Measurements from ENCODE around the gene PRDM15.
A peak's percentile ranks its signal among the peaks of the same experiment; 100 is the strongest.

PRDM15 gene

DNA sequence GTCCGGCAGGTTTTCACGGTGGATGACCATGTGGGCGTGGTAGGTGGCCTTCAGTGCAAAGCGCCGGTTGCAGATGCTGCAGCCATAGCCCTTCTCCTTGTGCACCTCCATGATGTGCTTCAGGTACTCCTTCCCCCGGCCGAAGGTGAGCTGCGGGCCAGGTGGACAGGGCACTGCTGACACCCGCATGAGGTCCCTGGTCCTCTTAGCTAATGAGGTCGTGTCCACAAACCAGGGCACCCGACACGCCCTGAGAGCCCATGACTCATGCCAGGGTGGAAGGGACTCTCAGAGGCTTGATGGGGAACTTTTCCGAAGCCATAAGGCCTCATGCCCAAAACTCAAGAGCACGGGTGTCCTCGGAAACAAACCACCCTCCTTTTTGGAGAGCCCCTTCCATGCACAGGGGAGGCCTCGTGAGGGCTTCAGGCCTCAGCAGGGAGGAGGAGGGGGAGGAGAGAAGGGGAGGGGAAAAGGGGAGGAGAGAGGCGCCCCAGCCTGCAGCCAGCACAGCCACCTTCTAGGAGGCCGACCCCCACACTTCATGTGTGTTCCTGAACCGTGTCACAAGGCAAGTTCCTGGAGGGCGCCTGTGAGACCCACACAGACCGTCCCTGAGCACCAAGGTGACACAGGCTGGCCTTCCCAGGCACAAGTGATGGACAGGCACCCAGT lies 57.9 kb downstream of the PRDM15 start:
- no peak for DNase-seq

DNA sequence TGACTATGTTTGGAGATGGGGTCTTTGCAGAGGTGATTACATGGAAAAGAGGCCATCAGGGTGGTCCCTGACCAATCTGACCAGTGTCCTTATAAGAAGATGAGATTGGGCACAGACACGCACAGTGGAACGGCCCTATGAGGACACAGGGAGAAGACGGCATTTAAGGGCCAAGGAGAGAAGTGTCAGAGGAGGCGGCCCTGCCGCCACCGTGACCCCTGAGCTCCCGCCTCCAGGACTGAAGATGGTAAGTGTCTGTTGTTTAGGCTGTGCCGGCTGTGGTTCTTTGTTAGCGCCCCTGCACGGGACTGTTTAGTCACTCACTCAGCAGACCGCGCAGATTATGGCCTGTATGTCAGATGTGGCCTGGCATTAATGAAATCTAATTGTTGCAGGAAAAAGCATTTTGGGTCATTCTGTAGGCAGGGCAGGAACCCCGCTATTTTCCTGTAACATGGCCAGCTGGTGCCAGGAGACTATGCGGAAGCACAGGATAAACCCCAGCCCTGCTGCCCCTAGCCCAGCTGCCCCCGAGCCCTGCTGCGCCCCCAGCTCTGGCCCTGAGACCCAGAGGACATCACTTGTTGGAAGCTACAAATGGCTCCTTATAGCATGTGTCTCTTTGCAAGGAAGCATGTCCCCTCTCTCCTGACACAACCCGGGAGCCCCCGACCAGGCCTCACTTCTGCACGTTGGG lies 58.6 kb downstream of the PRDM15 start:
- no peak for DNase-seq

DNA sequence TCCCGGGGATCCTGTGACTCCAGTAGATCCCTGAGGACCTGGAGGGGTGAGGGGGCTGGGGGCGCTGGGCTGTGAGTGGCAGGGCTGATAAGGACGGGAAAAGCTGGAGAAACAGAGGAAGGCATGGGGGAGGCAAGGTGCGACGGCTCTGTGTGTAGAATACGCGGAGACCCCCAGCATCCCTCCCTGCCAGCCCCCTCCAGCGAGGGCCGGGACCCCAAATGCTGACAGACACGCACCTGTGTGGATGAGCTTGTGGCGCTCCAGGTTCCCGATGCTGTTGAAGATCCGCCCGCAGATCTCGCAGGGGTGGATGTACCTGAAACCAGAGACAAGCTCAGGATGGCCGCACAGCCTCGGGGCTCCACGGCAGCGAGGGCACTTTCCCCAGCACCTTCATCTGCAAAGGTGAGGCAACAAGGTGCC lies 59.3 kb downstream of the PRDM15 start:
- DNase-seq, result no peak

DNA sequence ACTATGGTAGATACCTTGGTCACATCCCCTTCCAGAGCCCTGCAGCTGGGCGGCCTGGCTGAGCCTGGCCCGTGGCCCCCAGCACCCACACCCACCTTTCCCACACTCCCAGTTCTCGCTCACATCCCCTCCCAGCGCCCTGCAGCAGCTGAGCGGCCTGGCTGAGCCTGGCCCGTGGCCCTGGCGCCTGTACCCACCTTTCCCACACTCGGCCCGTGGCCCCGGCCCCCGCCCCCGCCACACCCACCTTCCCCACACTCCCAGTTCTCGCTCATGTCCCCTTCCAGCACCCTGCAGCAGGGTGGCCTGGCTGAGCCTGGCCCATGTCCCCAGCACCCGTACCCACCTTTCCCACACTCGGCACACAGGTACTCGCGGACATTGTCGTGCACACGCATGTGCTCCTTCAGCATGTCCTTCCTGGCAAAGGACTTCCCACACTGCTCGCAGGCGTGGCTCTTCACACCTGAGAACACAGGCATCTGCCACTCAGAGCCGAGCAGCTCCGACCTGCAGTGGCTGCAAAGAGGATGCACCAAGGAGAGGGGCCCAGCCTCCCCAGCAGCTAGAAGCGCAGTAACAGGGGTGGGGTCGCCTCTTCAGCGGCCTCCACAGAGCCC lies 59.8 kb downstream of the PRDM15 start:
- no peak for DNase-seq

DNA sequence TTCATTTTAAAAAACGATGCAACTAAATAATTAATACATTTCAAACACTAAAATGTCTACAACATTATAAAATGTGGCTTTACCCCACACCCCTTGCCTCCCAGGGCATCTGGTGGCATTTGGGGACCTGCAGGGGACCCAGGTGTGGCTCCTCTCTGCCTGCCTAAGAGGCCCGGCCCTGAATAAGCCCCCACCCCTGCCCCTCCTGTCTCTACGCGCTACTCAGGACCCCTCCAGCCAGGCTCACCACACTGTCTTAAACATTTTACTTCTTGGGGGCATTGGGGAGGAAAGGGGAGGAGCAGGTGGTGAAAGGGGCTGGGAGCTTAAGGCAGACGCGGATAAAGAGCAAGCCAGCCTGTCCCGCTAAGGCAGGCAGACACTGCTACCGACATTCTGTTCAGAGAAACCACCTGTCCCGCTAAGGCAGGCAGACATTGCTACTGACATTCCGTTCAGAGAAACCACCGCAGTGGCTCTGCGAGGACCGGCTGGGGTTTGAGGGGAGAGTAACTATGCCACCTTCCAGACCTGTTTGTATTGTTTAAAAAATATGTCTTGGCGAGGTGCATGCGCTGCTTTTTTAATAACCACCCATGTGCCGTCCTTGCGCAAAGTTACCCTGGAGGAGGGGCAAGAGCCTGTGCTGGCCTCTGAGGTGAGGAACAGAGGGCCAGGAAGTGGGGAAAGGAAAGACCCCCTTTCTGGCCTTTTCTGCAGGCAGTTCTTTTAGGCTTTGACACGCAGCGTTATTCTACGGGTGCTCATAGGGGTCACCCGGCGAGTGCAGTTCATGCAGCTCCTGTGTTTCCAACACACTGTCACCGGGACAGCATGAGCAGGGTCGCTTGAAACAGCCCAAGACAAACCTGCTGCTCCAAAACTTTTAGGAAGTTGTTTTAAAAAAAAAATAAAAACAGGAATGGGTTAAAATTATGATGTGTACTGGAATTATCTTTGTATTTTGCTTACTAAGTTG lies 61.0 kb downstream of the PRDM15 start:
- DNase-seq, result no peak

DNA sequence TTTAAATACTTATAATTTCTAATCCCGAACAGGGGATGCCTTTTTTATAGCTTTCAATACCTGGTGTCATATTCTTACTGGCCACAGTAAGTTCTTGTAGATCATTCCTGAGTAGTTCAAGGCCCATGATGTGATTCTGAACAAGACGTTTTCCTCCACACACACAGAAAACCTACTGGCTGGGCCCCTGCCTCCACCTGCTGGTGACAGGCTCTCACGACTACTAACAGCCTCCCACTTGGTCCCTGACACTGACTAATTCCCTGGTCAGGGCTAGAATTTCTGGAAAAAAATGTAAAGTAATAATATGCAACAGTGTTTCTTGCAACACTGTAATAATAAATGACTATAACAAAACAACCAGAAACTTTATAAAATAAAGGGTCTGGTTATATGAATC lies 61.9 kb downstream of the PRDM15 start:
- no peak for DNase-seq

DNA sequence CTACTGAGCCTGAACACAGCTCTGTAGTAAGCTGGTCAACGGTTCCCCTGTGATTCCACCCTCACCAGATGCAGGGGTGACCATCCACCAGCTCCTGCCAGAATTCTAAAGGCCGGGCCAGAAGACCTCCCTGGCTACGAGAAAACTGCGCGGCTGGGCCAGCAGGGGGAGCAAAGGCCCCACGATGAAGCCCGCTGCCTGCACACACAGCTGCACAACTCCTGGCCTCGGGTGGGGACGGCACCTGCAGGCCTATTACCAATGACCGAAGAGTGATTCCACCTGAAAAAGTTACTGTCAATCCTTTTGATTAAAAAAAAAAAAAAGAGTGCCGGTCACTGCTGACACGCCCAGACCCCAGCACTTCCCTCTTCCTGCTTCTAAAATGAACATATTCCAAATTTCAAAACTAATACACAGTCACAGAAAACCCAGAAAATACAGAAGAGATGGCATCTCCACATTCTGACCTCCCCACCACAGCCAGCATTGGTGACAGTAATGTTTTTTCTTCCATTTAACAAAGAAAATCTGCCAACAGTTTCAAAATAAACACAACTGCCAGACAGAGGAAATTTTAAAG lies 62.5 kb downstream of the PRDM15 start:
- peak; percentile 42 for DNase-seq

DNA sequence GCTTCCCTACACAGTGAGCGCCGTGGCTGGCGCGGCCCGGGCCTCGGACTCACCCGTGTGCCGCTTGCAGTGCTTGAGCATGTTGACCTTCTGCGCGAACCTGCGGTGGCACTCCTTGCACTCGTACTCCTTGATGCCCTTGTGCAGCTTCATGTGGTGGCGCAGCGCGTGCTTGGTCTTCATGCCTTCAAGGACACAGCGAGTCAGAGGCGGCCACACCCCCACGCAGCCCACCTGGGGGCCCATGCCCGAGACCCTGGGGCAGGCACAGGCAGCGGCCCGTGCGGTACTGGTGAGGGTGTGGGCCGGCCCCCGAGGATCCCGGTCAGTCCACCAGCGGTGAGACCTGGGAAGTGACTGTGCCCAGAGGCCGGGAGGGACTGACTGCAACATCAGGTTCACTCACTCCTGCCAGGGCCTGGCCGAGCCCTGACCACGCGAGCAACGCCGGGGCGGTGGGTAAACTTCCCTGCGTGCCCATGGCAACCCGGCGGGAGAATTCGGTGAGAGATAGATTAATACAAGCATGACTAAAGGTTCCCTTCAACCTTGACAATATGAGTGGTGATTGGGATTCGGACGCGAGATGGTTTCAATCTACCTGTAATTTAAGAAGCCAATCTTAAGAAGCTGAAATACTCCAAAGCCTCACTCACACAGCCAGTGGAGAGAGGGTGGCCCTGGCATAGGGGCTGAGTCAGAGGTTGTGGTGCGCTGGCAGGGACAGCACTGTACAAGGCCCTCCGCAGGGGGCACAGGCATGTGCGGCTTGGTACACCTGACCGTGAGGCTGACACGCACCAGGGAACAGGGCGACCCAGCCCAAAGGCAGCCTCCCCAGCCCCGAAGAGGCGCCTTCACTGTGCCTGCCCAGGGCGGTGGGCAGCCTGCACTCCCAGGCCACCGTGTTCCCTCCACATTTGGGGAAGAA lies 63.2 kb downstream of the PRDM15 start:
- DNase-seq, result no peak

DNA sequence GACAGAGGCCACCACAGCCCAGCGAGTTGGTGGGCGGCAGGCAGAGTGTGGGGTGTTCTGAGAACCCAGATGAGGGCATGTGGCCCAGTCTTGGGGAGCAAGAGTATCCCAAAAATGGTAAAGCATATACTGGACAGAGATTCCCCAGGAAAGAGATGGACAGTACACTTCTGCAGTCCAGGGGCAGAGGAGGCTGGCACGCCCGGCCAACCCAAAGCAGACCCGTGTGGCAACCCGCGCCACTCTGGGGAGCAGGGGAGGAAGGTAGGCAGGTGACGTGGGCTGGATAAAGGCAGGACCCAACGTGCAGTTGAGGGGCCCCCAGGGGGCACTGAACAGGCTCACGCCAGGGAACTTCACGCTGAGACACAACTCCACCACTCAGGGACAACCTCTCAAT lies 65.9 kb downstream of the PRDM15 start:
- DNase-seq, result no peak

DNA sequence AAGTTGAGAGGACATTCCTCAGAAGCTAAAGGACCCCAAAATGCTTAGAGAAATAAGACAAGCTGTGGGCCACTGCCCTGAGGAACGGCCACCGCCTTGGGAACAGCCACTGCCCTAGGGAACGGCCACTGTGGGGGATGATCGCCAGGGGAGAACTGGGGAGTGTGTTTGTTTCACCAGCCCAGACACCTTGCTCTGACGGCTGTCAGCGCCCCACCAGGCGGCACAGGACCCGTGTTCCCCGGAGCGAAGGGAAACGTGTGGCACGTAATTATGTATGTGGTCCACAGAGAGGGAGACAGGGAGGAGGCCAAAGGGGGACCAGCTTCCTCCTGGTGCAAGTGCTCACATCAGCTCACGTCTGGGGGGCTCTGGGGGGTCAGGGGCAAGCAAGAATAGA lies 66.5 kb downstream of the PRDM15 start:
- no peak for DNase-seq

DNA sequence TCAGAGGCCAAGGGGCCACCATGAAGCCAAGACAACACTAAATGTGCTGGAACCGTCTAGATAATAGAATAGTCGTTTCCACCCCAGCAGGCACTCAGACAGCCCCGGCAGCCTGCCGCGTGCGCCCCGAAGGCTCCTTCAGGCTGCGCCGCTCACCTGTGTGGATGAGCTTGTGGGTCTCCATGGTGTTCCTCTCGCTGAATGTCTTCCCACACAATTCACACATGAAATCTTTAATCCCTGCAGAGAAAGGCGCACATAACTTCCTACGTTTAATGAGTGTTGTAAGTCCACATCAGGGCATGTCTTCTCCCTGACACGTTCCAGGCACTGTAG lies 68.6 kb downstream of the PRDM15 start:
- no peak for DNase-seq

DNA sequence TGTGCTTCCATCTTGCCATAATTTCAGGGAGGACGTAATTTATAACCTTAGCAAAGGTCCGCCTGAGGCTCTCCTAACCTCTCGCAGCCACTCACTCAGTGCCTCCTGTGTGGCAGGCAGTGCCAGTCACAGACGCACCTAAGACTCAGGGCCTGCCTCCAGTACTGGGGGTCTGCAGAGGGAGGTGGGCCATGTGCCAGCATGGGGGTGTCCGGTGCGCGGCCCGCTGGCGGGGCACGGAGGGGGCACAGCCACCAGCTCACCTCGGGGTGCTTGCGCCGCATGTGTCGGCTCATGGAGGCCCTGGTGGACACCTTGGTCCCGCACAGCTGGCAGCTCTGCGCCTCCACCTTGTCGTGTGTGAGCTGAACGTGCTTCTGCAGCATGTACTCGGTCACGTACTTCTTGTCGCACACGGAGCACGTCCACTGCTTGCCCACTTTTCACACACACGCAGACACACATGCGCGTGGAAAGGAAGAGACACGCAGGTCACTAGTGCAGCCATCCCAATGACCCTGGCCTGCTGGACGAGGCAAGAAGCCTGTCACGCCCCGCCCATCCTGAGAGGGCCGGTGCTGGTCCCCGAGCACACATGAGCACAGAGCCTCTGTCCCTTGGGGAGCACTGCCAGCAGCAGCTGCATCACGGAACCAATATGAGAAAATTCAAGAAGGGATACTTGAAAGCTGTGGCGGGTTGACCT lies 69.1 kb downstream of the PRDM15 start:
- DNase-seq, result no peak

DNA sequence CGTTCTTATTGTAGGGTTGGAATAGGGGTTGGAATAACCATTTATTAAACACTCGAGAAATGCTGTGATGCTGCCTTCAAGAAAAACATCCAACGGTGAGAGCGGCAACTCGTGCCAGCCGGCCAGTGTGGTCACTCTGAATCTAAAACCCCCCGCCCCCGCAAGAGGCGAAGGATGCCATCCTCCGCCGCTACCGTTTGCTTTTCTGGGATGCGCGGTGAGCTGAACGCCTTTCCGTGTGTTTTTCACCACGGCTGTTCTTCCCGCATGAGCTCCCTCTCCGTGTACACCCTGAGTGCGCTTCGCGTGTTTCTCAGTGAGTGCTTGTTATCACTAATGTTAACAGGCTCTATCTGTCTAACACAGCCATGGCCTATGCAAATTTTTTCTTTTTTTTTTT lies 70.3 kb downstream of the PRDM15 start:
- DNase-seq, result no peak

DNA sequence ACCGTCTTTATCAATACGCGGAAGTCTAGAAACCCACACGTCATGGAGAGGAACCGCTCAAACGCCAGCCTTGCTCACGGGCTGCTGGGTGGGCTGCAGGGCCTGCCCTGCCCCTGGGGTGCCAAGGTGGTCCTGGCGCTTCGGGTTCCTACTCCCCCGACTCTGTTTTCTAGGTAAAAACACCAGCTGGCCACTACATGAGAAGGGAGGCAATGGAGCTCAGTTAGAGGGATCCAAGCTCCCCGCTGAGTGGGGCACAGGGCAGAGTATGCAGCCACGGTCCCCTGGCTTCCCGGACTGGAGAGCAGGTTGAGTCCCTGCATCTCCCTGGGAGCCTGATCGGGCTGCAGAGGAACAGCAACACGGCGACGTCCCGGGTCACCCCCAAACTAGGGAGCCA lies 71.0 kb downstream of the PRDM15 start:
- no peak for DNase-seq

DNA sequence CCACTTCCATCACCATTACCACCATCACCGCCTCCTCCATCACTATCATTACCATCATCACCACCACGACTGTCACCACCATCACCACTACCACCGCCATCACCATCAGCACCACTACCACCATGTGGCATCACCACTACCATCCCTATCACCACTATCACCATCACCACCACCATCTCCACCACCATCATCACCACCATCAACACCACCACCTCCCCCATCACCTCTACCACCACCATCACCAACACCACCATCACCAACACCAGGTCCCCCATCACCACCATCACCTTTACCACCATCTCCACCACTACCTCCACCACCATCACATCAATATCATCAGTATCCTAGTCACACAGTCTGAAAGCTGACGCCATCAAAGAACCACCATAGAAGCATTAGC lies 72.4 kb downstream of the PRDM15 start:
- DNase-seq, result no peak

DNA sequence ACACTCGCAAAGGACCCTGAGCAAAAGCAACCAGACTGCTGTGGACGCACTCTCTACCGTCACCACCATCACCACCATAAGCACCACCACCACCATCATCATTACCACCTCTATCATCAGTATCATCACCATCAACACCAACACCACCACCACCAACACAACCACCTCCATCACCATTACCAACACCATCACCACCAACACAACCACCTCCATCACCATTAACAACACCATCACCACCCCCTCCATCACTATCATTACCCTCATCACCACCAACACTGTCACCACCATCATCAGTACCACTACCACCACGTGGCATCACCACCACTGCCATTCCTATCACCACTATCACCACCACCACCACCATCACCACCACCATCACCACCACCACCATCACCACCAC lies 73.5 kb downstream of the PRDM15 start:
- no peak for DNase-seq

DNA sequence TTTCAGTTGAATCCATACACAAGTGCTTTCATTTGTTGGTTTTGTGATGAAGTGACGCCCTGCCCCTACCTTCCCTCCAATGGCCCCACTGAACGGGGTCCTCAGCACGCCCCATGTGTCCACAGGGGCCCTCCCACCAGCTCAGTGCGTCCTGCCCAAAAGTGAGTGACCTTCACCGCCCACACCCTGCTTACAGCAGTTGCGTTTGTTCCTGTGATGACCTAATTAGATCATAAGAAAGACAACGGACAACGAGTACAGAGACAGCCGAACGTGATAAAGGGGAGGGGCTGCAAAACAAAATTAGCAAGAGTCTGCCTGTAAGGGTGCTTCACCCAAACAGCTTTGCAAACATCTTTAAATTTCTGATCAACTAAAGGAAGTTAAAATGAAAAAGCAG lies 74.1 kb downstream of the PRDM15 start:
- no peak for DNase-seq

DNA sequence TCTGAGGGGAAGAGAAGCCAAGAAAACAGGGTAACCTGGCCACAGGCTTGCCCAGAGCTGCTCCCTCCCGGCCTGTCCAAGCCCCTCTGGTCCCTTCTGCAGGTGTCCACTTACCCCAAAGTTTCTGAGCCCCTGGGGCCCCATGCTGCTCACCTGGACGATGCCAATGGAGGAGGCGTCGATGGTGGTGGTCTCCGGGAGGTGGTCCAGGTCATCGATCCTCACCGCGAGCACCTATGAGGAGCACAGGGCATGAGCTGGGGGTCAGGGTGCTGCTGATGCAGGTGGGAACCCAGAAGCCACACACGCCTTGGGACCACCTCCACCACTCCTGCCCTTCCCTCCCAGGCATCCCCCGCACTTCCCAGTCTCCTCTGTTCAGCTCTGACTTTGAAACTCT lies 74.8 kb downstream of the PRDM15 start:
- no peak for DNase-seq

DNA sequence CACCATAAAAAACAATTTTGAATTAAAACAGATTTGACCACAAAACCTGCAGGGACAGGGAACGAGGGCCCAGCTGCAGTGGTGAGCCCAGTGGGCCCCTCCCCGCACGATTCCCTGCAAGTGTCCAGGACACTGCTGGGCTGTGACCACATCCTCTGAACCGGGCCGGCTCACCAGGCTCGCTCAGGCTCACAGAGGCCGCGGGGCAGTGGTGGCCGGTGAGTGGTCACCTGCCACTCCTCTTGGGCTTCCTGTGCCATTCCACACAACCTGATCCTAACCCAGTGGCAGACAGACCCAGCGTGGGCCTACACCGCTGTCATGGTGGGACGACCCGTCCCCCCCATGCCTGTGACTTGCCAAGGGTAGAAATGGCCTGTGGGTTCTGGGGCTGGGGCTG lies 75.8 kb downstream of the PRDM15 start:
- DNase-seq, result no peak

DNA sequence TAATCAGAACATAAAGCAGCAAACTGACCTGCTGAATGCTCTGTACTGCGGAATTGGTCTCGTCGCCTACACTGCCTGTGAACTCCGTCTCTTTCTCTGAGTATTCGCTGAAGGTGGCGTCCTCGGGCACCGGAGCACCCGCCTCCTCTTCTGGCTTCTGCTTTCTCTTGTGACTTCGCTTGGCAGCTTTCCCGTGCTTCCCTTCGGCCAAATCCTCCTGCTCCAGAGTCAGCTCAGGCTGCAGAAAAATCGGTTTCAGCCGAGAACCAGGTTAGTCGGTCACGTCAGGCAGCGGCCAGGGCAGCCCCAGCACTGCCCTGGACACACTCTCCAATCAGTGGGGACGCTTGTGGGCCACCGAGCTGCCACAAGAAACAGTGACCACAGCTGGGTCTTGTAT lies 76.5 kb downstream of the PRDM15 start:
- DNase-seq, result no peak

DNA sequence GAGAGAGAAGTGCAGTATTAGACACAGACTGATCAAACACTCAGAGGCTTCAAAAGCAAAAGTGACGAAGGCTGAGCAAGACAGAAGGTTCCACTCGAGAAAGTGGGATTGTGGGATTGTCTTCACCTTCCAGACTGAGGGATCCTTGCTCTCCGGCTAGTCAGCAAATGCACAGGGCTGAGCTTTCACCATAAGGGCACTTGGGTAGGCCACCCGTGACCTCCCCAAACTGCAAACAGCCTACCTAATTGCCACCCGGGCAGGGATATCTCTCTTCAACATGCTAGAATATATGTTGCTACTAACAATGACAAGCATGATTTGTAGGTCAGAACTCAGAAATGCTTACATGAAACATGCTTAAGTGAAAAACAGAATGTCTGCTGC lies 77.0 kb downstream of the PRDM15 start:
- DNase-seq, result no peak
